Left cardiac atrium (tissue), 4 donors: ENCODE results near the gene UBAP2. TPM values are rescaled to one million over a fixed set of nuclear protein-coding genes. Genes with fewer than 3 reads are reported as not detected.

Source experiments
- ATAC-seq, 2 donors: fragments of 200-7000 bp; cut with Tn5 transposase; one replicate each; pipeline ENCODE4 v1.9.1; 2020; ENCODE audit warnings: mild to moderate bottlenecking in 2 of 2, moderate library complexity in 2 of 2
- DNase-seq: peaks from one replicate; pipeline ENCODE4 v3.0.0-alpha.2; 2020
- intact Hi-C, 2 donors: fragments of 100-400 bp; cut with DNase I; formaldehyde crosslinking; loops; one replicate each; pipeline versions ENCODE4 v1.14.1 to v1.15.1; 2022 to 2023
- total RNA-seq, 2 donors: library from RNA; stranded (reverse); fragmentation: NEBNext Ultra II Directional; extraction: Animal tissue kit (Norgen Biotek cat#: 25700); gene quantifications; one replicate each; pipeline ENCODE4 v1.2.1, GENCODE V29; 2021
- donor health status: DM: no; HTN: yes; CAD: no.
- donor health status: DM: no; HTN: yes; CAD: no; lungs with severe emphysema.
- donor health status: DM: yes; HTN: yes; CAD: no.
- donor health status: Dilated cardiomyopathy.

UBAP2 gene
- total RNA-seq, 2 donors from 2014 or later = 21.7 to 23.0 TPM

- ATAC-seq = no peak
- no peak for DNase-seq
- intact Hi-C loops = no loop called here
These were observed 114.4 kb downstream of the UBAP2 start for GRCh38 chr9:33934188-33934878.

GRCh38 chr9:33932078-33932807 lies 116.4 kb downstream of the UBAP2 start:
- intact Hi-C loops = no loop called here
- no peak for DNase-seq

GRCh38 chr9:33931326-33931725 lies 117.4 kb downstream of the UBAP2 start:
- ATAC-seq (no peak), DNase-seq (no peak)
- intact Hi-C loops = no loop called here

More at GRCh38 chr9:33932078-33932807, 116.4 kb downstream of the UBAP2 start:
- no peak for ATAC-seq

GRCh38 chr9:33927694-33928093 lies 121.0 kb downstream of the UBAP2 start:
- ATAC-seq (no peak), DNase-seq (no peak)
- intact Hi-C loops = loop anchor here (10.0 kb wide), 1 partner anchor 147 kb away; no protein-coding TSS in a partner anchor

- intact Hi-C loops = loop anchor here (10.0 kb wide), 1 partner anchor 148 kb away; no protein-coding TSS in a partner anchor
- no peak for DNase-seq
- no peak for ATAC-seq
These were observed 121.8 kb downstream of the UBAP2 start for GRCh38 chr9:33926746-33927485.

GRCh38 chr9:33924978-33925797 lies 123.5 kb downstream of the UBAP2 start:
- intact Hi-C loops = loop anchor here (5.0 to 10.0 kb wide), 2 partner anchors 113 to 150 kb away; no protein-coding TSS in a partner anchor
- peak; percentile 51 to 57 for ATAC-seq

GRCh38 chr9:33923998-33924701 lies 124.5 kb downstream of the UBAP2 start:
- no peak for ATAC-seq
- intact Hi-C loops = loop anchor here (5.0 to 10.0 kb wide), 2 partner anchors 112 to 151 kb away; no protein-coding TSS in a partner anchor
- DNase-seq = no peak

More at GRCh38 chr9:33924978-33925797, 123.5 kb downstream of the UBAP2 start:
- no peak for DNase-seq

GRCh38 chr9:33923079-33923478 lies 125.6 kb downstream of the UBAP2 start:
- intact Hi-C loops = loop anchor here (5.0 to 10.0 kb wide), 2 partner anchors 111 to 152 kb away; no protein-coding TSS in a partner anchor
- DNase-seq (no peak), ATAC-seq (no peak)

- DNase-seq (no peak), ATAC-seq (peak; percentile 4 to 13)
- intact Hi-C loops = loop anchor here (5.0 to 10.0 kb wide), 2 partner anchors 110 to 153 kb away; no protein-coding TSS in a partner anchor
These were observed 126.5 kb downstream of the UBAP2 start for GRCh38 chr9:33921967-33922895.

- no peak for ATAC-seq
- DNase-seq = no peak
- intact Hi-C loops = no loop called here
These were observed 129.3 kb downstream of the UBAP2 start for GRCh38 chr9:33919276-33919897.

- ATAC-seq (no peak), DNase-seq (no peak)
- intact Hi-C loops = no loop called here
These were observed 131.7 kb downstream of the UBAP2 start for GRCh38 chr9:33917036-33917435.

GRCh38 chr9:33914887-33915628 lies 133.6 kb downstream of the UBAP2 start:
- no peak for ATAC-seq
- DNase-seq = no peak
- intact Hi-C loops = no loop called here

GRCh38 chr9:33913541-33913940 lies 135.1 kb downstream of the UBAP2 start:
- intact Hi-C loops = no loop called here

GRCh38 chr9:33908749-33909148 lies 139.9 kb downstream of the UBAP2 start:
- ATAC-seq (no peak), DNase-seq (no peak)

More at GRCh38 chr9:33913541-33913940, 135.1 kb downstream of the UBAP2 start:
- DNase-seq = no peak
- no peak for ATAC-seq

GRCh38 chr9:33908114-33908513 lies 140.6 kb downstream of the UBAP2 start:
- DNase-seq (no peak), ATAC-seq (no peak)
- intact Hi-C loops = no loop called here

More at GRCh38 chr9:33908749-33909148, 139.9 kb downstream of the UBAP2 start:
- intact Hi-C loops = no loop called here

- ATAC-seq = no peak
- DNase-seq = no peak
- intact Hi-C loops = no loop called here
These were observed 141.3 kb downstream of the UBAP2 start for GRCh38 chr9:33907347-33907746.
